ENCODE results near the gene NAA16. TPM values are rescaled to one million over a fixed set of nuclear protein-coding genes. Genes with fewer than 3 reads are reported as not detected.
"Not testable (repeated sequence)": the region's sequence is repeated elsewhere in the genome, so short reads cannot be mapped to it uniquely, and the experiment has no call there.

Gene NAA16
- total and polyA plus RNA-seq, 8 donors = 6.0 to 114 (median 22.6) TPM

DNA sequence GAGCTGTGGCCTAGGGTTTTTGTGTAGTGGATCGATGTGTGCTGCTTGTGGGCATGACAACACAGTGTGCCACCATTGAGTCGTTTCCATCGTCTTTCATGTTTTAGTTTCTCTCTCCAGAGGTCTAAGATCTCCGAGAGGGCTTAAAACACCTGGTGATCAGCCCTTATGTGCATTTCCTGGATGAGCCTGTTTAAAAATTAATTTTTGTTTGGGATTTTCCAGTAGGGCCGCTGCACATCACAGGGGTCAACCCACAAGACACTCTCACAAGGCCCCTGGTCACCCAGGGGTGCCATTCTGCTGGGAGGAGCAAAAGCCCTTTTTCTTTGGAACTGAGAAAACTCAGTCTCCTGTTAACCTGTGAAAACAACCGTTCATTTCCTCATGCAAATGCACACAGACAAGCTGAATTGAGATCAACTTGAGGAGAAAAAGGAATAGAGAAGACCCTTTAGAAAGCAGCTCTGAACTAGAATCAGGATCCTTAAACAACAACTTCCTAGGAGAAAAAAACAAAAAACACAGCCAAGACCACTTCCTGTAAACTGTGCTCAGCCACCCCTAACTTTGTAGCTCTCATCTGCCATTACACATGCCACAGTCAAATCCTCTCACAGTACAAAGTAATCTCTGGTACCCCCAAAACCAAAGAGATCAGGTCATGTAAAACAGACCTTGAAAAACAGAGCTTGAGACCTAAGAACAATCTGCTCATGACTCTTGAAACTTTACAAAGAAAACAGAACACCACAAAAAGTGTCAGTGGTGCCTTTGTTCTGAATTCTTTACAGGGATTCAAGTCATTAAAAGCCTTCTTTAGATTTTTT lies 39.4 kb upstream of the NAA16 start:
- Histone ChIP-seq H3K27ac (peak overlapping the region in 3 of 5 donors; percentile 15 to 67 (median 34)), H3K4me3 (no peak overlapping the region), H3K27me3 (no peaks in the 10 kb centered on the region), H3K36me3 (no peaks in the 10 kb centered on the region), H3K4me1 (peaks cover 0 to 5% (median 2%) of the 10 kb centered on the region in 4 donors), H3K9me3 (peaks cover 0 to 19% (median 0%) of the 10 kb centered on the region in 4 donors)
- intact Hi-C loops (cut with DNase I; ENCODE audit: low total_unique reads) = no loop called here
- whole genome bisulfite sequencing, 5 donors = 63 to 80% (median 64%) methylated on average over 6 of the region's 6 CpGs
- no peak for TF ChIP-seq POLR2AphosphoS5 (IDR thresholded peaks at IDR 0.05)
- TF ChIP-seq EP300 (IDR thresholded peaks at IDR 0.05) = no peak
- no peak for TF ChIP-seq POLR2A (IDR thresholded peaks at IDR 0.05)
- TF ChIP-seq, protein P1, sequence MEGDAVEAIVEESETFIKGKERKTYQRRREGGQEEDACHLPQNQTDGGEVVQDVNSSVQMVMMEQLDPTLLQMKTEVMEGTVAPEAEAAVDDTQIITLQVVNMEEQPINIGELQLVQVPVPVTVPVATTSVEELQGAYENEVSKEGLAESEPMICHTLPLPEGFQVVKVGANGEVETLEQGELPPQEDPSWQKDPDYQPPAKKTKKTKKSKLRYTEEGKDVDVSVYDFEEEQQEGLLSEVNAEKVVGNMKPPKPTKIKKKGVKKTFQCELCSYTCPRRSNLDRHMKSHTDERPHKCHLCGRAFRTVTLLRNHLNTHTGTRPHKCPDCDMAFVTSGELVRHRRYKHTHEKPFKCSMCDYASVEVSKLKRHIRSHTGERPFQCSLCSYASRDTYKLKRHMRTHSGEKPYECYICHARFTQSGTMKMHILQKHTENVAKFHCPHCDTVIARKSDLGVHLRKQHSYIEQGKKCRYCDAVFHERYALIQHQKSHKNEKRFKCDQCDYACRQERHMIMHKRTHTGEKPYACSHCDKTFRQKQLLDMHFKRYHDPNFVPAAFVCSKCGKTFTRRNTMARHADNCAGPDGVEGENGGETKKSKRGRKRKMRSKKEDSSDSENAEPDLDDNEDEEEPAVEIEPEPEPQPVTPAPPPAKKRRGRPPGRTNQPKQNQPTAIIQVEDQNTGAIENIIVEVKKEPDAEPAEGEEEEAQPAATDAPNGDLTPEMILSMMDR (IDR thresholded peaks at IDR 0.05) = no peak
- peak in 1 of 2 donors; percentile 9 for DNase-seq

DNA sequence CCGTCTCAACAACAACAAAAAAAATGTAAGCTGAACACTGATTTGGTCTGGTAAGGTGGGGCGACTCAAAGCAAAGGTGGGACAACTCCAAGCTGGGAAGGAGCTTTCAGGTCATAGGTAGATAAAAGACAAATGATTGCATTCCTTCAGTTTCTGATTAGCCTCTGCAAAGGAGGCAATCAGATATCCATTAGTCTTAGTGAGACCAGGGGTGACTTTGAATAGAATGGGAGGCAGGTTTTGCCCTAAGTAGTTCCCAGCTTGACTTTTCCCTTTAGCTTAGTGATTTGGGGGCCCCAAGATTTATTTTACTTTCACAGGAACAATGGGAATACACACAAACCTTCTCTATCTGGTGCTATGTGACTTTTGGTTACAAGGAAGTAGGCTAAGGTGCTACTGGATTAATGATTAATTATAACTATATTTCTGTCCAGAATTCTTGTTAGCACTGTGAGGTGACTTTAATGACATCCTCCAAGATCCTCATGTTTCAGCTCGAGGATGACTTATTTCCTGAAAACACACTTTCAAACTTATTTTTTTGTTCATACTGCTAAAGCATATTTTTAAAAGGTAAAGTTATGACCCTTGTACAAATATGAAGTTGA lies 37.1 kb upstream of the NAA16 start:
- DNase-seq = peak in 1 of 2 donors; percentile 69
- H3K27me3 ChIP-seq = no peaks in the 10 kb centered on the region
- no peak overlapping the region for H3K4me3 ChIP-seq
- H3K27ac ChIP-seq = peak overlapping the region; percentile 60 to 86 (median 76)
- WGBS, 5 donors = 28 to 54% (median 44%) methylated on average over 3 of the region's 3 CpGs
- intact Hi-C loops (cut with DNase I; ENCODE audit: low total_unique reads) = no loop called here
- no peaks in the 10 kb centered on the region for H3K36me3 ChIP-seq
- H3K4me1 ChIP-seq = peaks cover 0 to 5% (median 2%) of the 10 kb centered on the region in 4 donors
- TF ChIP-seq, protein P1 (IDR thresholded peaks at IDR 0.05) = no peak
- TF ChIP-seq POLR2AphosphoS5 (IDR thresholded peaks at IDR 0.05) = no peak
- TF ChIP-seq POLR2A (IDR thresholded peaks at IDR 0.05) = no peak
- no peak for TF ChIP-seq EP300 (IDR thresholded peaks at IDR 0.05)
- H3K9me3 ChIP-seq = peaks cover 0 to 4% (median 0%) of the 10 kb centered on the region in 4 donors

DNA sequence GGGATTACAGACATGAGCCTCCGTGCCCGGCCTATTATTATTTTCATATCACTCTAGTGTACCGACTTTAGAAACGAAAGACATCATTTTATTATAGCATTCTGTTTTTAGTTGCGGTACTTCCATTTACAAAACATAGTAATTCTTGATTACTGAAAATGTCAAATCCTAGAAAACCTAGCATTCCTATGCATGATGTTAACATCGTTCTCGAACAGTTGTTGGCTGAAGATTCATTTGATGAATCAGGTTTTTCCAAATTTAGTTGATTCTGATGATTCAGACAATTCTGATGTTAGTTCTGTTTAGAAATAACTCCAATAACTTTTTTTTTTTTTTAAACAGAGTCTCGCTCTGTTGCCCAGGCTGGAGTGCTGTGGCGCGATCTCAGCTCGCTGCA lies 36.2 kb upstream of the NAA16 start:
- no peak for DNase-seq
- no peak overlapping the region for H3K4me3 ChIP-seq
- H3K27ac ChIP-seq = peak overlapping the region in 3 of 5 donors; percentile 60 to 86 (median 77)
- TF ChIP-seq POLR2AphosphoS5 (IDR thresholded peaks at IDR 0.05) = no peak
- no peak for TF ChIP-seq EP300 (IDR thresholded peaks at IDR 0.05)
- no peak for TF ChIP-seq POLR2A (IDR thresholded peaks at IDR 0.05)
- TF ChIP-seq, protein P1 (IDR thresholded peaks at IDR 0.05) = no peak
- no peaks in the 10 kb centered on the region for H3K27me3 ChIP-seq
- intact Hi-C loops (cut with DNase I; ENCODE audit: low total_unique reads) = no loop called here
- H3K4me1 ChIP-seq = peaks cover 0 to 5% (median 2%) of the 10 kb centered on the region in 4 donors
- H3K36me3 ChIP-seq = no peaks in the 10 kb centered on the region
- 82 to 85% (median 84%) methylated on average over 11 of the region's 11 CpGs for WGBS, 5 donors
- H3K9me3 ChIP-seq = no peaks in the 10 kb centered on the region

DNA sequence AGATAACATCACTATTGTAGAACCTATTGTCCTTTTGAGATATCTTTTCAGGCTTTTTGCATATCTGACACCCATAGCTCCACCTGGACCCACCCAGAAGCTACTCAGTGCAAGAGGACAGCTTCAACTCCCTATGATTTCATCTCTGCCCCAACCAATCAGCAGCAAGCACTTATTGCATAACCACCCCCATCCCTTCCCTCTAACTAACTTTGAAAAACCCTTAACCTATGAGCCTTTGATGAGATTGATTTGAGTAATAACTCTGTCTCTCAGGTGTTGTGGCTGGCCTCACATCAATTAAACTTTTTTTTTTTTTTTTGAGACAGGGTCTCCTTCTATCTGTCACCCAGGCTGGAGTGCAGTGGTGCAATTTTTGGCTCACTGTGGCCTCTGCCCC lies 34.2 kb upstream of the NAA16 start:
- no peaks in the 10 kb centered on the region for H3K27me3 ChIP-seq
- H3K27ac ChIP-seq = no peak overlapping the region
- no peaks in the 10 kb centered on the region for H3K36me3 ChIP-seq
- intact Hi-C loops (cut with DNase I; ENCODE audit: low total_unique reads) = no loop called here
- H3K4me3 ChIP-seq = no peak overlapping the region
- peaks cover 0 to 5% (median 0%) of the 10 kb centered on the region in 4 donors for H3K4me1 ChIP-seq
- no peaks in the 10 kb centered on the region for H3K9me3 ChIP-seq
- DNase-seq = no peak
- TF ChIP-seq, protein P1 (IDR thresholded peaks at IDR 0.05) = no peak
- TF ChIP-seq POLR2A (IDR thresholded peaks at IDR 0.05) (no peak), POLR2AphosphoS5 (IDR thresholded peaks at IDR 0.05) (no peak), EP300 (IDR thresholded peaks at IDR 0.05) (no peak)

DNA sequence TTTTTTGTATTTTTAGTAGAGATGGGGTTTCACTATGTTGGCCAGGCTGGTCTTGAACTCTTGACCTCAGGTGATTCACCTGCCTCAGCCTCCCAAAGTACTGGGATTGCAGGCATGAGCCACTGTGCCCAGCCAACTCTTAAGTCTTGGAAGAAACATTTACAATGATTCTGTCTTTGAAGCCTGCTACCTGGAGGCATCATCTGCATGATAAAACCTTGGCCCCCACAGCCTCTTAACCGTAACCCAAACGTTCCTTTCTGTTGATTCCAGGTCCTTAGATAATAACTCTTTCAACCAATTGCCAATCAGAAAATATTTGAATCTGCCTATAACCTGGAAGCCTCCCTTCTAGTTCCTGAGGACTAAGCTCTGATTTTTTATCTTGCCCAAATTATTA lies 31.9 kb upstream of the NAA16 start:
- H3K9me3 ChIP-seq; H3K36me3 ChIP-seq; DNase-seq; H3K4me1 ChIP-seq; intact Hi-C loops (cut with DNase I; ENCODE audit: low total_unique reads); H3K4me3 ChIP-seq; H3K27me3 ChIP-seq; H3K27ac ChIP-seq: not testable (repeated sequence)
- WGBS, 5 donors = 54 to 62% (median 57%) methylated on average over 2 of the region's 2 CpGs

Measured in stomach (tissue), 9 donors.